SHP77 treated with DMSO at 0.1 percent for 48 hours (cell line): ENCODE data around the gene OR5B3.
"Not testable (repeated sequence)": the region's sequence is repeated elsewhere in the genome, so short reads cannot be mapped to it uniquely, and the experiment has no call there.

Experiments
- DNase-seq: peaks from one replicate; lab custom pipeline; 2025; lab: John Stamatoyannopoulos, UW

OR5B3 gene

GRCh38 chr11:58406774-58407173 lies at the start of gene OR5B3:
Gene OR5B3, minus strand, starts transcription at chr11:58406874. Its CDS starts 3,465 bp downstream, at chr11:58403409.
- no peak for DNase-seq

- DNase-seq = no peak
Observed at GRCh38 chr11:58451585-58451984, 44.9 kb upstream of the OR5B3 start.

GRCh38 chr11:58446294-58446693 lies 39.6 kb upstream of the OR5B3 start:
- no peak for DNase-seq

GRCh38 chr11:58444300-58444699 lies 37.6 kb upstream of the OR5B3 start:
- no peak for DNase-seq

GRCh38 chr11:58442136-58442535 lies 35.5 kb upstream of the OR5B3 start, which contains the start of gene OR5B12:
Gene OR5B12, minus strand, starts transcription at chr11:58442236. Its CDS starts 2,085 bp downstream, at chr11:58440151.
- DNase-seq = no peak

- DNase-seq = no peak
Observed at GRCh38 chr11:58438486-58438885, 31.8 kb upstream of the OR5B3 start.

- no peak for DNase-seq
Observed at GRCh38 chr11:58434217-58434616, 27.5 kb upstream of the OR5B3 start.

GRCh38 chr11:58433638-58434203 lies 27.0 kb upstream of the OR5B3 start:
- DNase-seq = no peak

- no peak for DNase-seq
Observed at GRCh38 chr11:58429273-58429672, 22.6 kb upstream of the OR5B3 start.

- DNase-seq = no peak
Observed at GRCh38 chr11:58428021-58428420, 21.3 kb upstream of the OR5B3 start, which contains the start of gene OR5B2. Gene OR5B2, minus strand, starts transcription at chr11:58428121. Its CDS starts 4,860 bp downstream, at chr11:58423261.

GRCh38 chr11:58399622-58400021 lies 7.1 kb downstream of the OR5B3 start:
- not testable (repeated sequence) for DNase-seq

- DNase-seq = no peak
Observed at GRCh38 chr11:58395581-58395980, 11.1 kb downstream of the OR5B3 start.

- DNase-seq = no peak
Observed at GRCh38 chr11:58394195-58394594, 12.5 kb downstream of the OR5B3 start.

- no peak for DNase-seq
Observed at GRCh38 chr11:58392746-58393145, 13.9 kb downstream of the OR5B3 start.

GRCh38 chr11:58391879-58392278 lies 14.8 kb downstream of the OR5B3 start:
- no peak for DNase-seq

- DNase-seq = no peak
Observed at GRCh38 chr11:58390551-58391063, 16.1 kb downstream of the OR5B3 start.

GRCh38 chr11:58358969-58359368 lies 47.7 kb downstream of the OR5B3 start, which contains the start of gene OR5B17:
Gene OR5B17, minus strand, starts transcription at chr11:58359069. Its CDS starts 0 bp downstream, at chr11:58359069.
- no peak for DNase-seq

- DNase-seq = no peak
Observed at GRCh38 chr11:58354727-58355126, 51.9 kb downstream of the OR5B3 start.
